Measurements from ENCODE around the gene TMEM132D.

Gene TMEM132D

DNA sequence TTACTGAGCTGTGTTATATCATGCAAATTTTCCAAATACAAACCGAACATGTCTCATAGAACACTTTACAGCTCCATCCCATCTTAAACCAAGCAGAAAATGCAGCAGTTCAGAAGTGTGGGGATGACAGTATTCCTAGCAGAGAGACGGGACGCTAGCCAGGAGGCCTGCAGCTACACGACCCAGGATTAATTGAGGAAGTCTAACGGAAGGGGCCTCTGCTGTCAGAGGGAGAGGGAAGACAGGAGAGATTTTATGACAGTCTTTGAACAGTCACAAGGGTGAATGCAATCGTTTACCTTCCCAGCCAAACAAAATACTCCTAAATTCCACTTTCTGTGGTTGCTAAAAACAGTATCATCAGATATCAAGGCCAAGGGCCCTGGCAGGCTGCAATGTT is 261.9 kb downstream of the TMEM132D start:
- DNase-seq = no peak

DNA sequence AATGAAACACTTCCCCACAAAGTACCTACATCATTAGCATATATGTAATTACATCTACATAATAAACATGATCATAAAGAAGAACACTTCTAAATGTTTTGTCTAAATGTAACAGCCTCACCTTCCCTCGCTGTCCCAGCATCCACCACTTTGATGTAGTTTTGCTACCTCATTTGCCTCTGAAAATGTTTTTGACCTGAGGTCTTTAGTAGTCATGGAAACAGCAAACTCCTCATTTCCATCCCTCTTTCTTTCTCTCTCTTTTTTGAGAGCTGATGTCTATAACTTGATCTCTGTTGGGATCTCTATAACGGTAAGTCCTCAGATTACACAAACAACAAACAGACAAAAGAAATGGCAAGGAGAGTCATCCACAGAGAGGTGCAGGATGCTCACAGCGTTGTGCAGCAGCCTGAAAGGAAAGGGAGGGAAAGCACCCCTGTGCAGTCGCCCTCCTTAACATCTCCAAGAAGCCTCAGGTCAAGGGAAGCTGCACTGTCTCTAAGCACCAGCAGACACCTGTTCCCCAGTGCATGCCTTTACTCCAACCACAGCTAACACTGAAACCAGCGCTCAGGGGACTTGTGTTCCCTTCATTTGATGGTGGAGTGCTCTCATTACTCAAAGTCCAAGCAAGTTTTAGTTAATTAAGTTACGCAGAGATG is 268.7 kb downstream of the TMEM132D start:
- no peak for DNase-seq

DNA sequence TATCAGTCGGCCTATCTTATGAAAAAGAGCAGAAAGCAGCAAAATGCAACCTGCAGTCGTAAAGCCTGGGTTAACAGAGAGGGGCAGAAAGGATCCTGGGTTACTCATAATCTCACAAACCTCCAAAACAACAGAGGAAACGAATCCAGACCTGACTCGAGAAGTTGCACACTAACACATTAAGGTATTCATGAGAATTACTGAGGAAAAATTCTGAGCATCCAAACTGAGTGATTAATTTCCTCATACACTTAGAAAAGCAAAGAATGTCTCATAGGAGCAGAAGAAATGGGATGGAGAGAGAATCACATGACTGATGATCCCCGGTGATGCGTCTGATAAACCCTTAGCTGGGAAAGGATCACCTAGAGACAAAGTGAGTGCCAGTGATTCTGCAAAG is 272.5 kb downstream of the TMEM132D start:
- DNase-seq = no peak

DNA sequence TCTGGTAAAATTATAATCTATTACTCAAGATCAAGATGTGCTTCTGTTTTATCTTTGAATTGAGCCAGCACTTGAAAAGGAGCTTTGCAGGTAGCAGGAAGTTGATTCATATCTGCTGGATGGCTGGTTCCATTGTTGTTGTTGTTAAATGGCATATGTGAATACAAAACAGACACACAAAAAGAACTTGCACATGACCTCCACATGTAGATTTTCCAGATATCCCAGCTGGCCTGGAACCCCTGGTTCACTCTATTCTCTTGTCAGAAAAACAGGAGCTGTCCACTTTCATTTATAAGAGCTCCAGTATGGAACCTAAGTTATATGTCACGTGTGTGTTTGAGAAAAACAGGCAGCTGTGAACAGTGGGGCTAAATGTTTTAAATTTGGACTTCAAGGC is 273.9 kb downstream of the TMEM132D start:
- no peak for DNase-seq

DNA sequence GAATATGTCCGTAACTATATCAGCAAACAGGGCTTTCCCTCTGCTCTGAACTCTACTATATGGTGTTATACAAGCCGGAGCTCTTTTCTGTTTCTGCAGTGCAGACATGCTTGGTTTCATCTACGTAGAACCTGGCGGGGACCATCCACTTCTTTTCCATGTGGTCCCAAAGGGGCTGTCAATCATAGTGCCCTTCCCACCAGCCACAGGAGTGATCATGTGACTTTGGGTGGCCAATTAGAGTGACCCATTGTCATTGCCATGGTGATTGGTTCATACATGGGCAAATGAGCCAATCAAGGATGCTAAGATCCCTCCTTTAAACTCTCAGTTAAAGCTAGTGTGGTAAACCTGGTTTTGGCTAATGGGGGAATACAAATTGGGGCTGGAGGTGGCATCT is 281.3 kb downstream of the TMEM132D start:
- no peak for DNase-seq

DNA sequence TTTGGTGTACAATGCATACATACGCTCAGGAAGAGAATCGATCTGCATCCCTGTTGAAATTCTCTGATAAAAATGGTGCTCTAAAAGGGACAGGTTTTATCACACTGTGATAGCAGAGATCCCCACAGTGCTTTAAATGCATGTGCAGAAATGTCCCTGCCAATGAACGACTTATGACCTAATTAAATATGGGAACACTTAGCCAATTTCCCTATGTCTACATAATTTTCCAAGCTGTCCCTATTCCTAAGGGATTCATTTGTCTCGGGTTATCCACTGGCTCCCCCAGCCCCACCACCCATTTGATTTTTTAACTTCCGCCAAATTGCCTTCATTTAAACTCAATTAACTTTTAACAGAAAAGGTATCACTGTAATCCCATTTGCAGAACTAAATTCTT is 284.6 kb downstream of the TMEM132D start:
- DNase-seq = no peak

DNA sequence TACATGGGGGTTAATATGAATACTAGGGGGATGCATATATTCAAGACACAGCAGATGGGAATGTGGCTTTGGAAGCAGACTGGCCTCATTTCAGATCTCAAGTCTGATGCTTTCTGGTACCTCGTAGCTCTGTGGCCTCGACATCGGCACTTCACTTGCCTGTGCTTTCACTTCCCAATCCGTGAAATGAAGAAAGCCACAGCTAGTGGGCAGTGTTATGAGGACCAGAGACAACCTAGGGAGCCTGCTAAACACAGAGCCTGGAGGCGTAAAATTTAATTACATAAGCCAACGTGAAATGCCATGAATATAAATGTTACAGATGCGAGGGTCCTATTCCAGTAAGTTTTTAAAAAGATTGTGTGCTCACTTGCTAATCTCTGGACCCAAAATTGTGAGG is 286.0 kb downstream of the TMEM132D start:
- DNase-seq = no peak

DNA sequence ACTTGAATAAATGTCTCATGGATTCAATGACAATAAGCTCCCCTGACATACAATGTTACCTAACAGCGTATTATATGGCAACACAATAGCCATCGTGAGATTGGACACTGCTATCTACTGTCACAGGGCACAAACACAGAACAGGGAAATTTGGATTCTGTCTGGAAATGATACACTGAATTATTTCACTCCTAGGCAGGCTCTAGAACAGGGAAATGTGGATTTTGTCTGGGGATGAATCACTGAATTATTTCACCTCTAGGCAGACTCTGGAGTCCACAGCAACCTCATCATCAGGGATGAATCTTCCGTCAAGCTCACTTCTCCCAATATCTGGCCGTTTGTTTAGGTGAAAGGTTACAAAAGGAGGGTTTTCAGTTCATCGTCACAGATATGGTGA is 288.8 kb downstream of the TMEM132D start:
- DNase-seq = no peak

DNA sequence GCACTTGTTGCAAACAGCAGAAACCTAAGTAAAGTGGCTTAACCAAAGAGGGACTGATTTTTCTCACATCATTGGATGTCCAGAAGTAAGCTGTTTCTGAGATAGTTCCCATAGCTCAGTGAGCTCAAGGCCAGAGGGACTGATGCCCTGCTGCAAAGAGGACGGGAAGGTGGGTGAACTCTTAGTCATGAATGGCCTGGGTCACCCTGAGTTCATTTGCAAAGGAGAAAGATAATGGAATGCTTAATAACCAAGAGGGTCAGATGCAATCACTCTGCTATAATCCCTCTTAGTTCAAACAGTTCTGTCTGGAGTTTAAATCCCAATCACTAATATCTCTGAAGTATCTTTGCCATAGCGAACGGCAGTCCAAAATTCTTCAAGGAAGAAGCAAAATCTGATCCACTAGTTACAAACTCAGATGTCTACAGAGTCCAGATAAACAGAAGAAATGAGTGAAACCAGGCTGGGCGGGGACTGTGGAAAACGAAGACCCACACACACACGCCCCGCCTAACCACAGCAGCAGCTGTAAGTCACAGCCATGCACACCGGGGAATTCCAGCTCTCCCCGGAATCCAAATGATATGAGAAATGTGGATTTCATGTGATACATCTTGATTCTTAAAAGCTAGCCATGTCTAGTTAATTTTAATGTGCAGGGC is 289.5 kb downstream of the TMEM132D start:
- no peak for DNase-seq

DNA sequence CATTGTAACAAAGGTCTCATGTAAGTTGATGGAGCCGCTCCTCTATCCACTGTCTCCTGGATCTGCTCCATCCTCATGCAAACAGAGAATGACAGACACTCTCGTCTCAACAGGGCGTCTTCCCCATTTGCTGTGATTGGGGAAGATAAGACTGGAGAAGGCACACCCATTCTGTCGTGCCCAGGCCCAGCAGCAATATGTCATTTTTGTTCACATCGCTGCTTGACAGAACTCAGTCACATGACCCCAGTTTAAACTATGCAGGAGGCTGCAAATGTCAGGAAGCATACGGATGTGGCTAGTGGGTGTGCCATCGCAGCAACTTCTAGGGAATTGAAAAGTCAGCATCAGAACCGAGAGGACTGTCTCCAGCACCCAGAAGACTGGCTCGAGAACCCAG is 290.5 kb downstream of the TMEM132D start:
- no peak for DNase-seq

DNA sequence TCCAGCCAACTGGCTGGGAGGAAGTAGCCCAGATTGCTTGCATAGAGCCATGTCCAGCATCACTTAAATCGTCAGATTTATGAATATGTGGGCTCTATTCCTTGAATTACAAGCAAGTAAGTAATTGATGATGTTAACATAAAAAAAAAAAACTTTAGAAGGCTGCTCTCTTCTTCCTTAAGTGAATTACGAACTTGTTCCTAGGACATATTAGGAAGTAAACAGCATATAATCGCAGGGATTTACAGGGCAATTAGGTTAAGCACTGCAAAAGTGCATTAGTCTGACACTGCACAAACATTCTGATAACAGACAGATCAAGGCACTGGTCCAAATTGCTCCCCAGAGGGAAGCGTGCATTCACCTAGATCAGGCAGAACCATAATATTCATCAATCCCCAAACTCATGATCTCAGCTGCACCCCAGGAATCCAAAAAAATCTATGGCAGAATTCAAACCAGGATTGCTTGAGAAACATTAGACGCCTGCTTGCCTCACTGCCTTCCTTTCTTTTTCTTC is 293.2 kb downstream of the TMEM132D start:
- no peak for DNase-seq

DNA sequence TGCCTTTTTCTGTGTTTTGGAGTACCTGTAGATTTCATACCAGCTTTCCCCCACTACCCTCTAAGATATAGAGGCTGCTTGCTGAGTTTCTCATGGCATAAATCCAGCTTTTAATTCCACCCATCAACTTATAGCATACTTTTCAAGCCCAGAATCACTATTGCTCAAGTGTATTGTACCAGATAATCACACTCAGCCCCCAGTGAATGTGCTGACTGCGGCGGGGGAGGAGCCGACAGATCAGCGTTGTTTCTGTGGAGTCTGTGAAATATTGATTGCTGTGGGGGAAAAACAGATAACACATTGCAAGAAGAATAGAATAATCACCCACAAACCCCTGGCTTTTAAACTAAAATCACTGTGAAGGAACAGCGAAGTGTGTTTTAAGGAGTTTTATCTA is 296.1 kb downstream of the TMEM132D start:
- no peak for DNase-seq

DNA sequence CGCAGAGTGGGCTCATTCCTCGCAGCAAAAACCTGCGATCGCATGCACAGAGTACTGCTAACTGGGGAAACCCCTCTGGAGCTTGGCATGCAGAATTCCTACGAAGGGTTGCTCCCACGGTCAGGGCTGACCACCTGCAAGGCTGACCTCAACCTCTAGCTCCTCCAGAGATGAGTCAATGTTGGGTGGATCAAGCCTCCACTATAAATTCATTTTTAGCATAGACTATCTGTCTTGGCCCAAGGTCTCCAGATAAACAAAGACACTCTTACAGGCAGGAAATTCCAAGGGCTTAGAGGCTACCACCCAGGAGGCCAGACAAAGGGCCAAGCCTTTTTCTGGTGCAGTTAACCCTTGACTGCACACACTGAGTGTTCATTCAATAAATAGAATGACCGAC is 296.5 kb downstream of the TMEM132D start:
- DNase-seq = no peak

DNA sequence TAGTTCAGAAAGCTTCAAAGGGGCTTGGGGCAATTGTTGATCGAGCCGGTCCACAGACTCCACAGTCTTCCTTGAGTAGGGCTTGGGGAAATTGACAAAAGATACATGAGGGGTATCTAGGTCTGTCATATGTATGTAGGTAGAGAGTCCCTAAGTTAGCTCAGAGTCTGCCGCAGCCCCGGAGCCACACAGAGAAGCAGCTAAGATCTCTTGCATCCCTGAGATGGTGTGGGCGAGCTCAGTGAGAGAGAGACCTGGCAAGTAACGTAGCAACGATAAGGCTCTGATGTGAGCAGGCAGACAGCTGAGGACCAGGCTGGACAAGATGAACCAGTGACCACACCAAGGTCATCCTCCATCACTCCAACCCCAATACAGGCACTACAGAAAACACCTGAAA is 297.6 kb downstream of the TMEM132D start:
- no peak for DNase-seq

DNA sequence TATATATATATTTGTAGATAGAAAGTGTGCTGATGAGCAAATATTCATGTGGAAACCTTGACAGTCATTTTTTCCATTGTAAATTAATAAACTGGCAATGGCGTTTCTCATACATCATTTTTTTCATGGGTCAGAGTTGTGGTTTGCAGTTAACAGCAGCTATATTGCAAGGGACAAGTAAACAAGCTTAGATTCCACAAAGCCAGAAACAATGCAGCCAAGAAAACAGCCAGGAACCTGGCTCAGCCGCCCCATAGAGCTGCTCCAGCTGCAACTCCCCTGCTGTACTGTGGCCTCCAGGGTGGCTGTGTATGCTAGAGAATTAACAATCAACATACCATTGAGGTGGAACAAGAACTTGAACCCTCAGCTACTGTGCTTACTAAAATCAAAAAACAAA is 298.2 kb downstream of the TMEM132D start:
- no peak for DNase-seq

DNA sequence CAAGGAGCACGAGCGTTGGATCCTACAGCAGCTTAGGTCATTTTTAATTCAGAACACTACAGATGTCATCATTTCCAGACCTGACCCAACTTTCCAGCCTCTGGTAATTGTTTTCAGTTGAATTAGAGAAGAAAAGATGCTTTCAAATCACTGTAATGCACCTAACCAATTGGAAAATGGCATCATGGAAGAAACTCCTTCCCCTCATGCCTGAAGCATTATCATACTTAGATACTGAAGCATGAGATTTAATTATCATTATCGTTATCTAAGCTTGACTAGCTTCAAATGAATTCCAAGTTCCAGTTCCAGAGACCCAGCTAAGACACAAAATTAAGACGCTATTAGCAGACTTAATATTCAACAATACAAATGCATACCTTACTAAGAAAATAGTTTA is 299.3 kb downstream of the TMEM132D start:
- DNase-seq = no peak

DNA sequence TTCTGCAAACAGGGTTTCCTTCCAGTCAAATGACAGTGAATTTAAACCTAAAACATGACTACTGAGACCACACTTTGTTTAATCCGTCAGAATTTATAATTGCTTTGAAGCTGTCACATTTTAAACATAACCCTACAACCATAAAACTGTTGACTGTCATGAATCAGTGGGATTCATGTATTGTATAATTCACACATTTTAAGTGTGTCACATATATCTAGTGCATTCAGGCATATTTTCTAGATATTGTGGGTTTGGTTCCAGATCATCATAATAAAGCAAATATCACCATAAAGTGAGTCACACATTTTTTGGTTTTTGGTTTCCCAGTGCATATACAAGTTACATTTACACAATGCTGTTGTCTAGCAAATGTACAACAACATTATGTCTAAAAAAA is 304.4 kb downstream of the TMEM132D start:
- no peak for DNase-seq

DNA sequence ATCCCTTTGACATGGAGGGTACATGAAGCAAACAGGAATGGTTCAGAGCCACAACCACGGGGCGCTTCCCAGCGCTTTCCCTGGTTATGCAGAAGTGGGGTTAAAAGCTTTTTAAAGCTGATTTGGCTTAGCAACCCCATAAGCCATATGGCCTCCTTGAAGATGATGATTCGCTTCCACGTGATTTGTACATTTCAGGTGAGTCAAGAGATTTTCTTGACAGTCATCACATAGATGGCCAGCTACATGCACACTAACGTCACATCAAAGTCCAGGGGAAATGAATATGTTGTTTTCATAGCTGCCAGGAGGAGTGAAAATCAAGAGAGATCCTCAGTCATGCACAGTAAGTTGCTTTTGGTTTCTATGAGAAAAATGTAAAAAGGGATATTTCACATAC is 309.7 kb downstream of the TMEM132D start:
- DNase-seq = no peak

DNA sequence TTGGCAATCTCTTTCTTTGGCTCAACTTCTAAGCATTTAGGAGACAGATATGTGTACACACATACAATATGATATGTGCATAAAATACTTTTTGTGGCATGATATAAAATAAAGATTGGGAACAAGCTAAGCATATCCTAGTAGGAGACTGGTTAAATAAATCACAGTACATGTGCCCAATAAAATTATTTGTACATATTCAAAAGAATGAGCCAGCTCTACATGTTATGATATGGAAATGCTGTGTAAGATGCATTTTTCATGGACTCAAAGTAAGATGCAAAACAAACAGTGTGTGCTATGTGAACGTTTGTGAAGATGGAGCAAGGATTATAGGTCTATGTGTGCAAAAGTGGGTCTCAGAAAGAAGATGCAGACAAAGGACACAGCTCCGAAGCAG is 311.4 kb downstream of the TMEM132D start:
- DNase-seq = no peak

DNA sequence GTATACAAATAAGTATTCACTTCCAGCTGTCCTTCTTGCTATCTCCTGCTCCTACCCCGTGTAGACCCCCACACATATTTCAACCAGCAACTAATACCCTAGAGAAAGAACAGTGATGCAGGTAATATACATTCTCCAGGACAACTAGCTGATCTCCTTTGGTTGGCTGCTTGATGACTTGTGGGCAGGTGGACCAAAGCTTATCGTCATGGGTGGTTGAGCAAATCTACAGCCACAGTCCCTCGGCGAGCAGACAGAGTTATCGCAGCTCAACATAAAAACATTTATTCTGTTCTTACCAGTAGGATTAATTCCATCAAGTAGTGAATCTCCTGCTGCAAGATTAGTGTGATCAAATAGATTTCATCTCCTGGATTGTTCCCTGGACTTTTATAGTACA is 314.3 kb downstream of the TMEM132D start:
- DNase-seq = no peak

DNA sequence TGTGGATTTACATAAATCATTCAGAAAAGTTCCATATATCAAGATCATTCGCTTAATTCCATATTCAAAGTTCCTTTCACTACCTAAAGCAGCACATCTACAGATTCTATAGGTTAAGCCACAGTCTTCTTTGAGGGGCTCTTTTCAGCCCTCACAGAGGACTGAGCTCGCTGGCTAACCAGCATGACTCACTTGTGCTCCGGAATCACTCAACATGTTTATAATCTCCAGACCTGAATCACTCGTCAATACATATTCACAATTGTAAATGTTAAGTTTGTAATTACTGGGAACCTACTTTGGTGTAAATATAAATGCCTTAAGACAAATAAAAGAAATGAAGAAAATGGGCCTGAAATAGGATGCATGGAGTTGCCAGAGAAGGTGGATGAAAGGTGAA is 315.7 kb downstream of the TMEM132D start:
- DNase-seq = no peak

DNA sequence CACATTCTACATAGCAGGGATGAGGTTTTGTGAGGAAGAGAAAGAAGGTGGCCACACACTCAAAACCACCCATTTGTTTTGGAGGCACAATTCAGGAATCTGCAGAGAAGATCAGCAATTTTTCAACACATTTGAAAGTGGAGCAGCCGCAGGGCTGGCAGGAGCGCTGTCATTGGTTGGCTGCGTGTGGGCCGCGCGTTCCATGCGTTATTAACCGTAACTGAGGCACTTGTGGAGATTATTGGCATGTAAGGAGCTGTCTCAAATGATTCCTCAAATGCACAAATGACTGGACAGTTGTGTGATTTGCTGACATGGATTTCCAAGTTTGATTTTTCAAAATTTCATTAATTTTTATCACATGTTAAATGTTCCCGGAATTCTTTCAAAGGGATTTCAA is 318.5 kb downstream of the TMEM132D start:
- no peak for DNase-seq

DNA sequence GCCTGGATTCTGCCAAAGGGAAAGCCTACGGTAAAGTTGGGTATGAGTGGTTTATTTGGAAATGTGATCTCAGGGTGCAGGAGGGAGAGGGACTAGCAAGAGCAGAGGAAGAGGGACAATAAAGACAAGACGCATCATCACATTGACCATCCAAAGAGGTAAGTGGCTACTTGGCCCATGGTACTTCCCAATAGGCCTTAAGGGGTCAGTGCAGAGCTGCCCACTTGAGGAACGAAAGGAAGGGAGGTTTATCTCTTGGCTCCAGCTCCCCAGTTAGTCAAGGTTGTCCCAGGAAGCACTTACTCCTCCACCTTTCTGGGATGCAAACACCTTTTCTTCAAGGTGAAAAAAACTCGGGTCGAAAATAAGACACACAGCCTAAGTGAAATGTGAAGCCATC is 323.9 kb downstream of the TMEM132D start:
- DNase-seq = no peak

DNA sequence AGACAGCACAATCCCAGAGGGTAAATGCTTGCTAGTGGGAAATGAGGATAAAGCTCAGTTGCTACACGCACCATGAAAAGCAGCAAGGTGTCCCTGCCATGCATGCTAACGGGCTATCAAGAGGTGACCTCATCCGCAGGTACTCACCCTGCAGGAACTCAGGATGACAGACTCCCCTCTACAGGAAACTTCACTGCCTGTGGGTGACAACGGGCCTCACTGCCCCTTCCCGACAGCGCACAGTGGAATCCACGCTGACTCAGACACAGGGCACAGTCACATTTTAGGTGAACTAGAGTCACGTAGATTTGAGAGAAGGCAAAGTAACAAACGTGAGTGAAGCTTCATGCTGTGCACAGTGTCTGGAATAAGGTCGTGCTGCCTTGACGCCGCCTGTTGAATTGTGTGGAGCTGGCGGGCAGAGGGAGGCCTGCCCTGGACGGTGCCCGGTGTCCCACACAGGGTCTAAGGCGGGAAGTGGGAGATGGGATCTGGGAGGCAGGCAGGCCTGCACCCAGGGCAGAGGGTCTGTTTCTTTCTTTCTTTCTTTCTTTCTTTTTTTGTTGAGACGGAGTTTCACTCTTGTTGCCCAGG is 331.8 kb downstream of the TMEM132D start:
- no peak for DNase-seq

All from activated CD8-positive, alpha-beta memory T cell treated with anti-CD3 and anti-CD28 coated beads, Interleukin-2, amount 50 U/mL, for 4 hours (primary cell).